HS-5 (cell line): ENCODE measurements around the gene SPATS2.
A peak's percentile ranks its signal among the peaks of the same experiment; 100 is the strongest.
"Not testable (repeated sequence)": the region's sequence is repeated elsewhere in the genome, so short reads cannot be mapped to it uniquely, and the experiment has no call there.

Experiments
- DNase-seq: peaks from one replicate; pipeline ENCODE4 v3.0.0-alpha.2; 2012; ENCODE audit warnings: low read depth

Gene SPATS2

GRCh38 chr12:49470986-49471385 lies 103.7 kb downstream of the SPATS2 start:
- DNase-seq, result no peak

- no peak for DNase-seq
Observed at GRCh38 chr12:49471557-49471956, 104.3 kb downstream of the SPATS2 start.

GRCh38 chr12:49476091-49476490 lies 108.8 kb downstream of the SPATS2 start:
- DNase-seq, result no peak

- DNase-seq, result no peak
Observed at GRCh38 chr12:49478949-49479664, 111.8 kb downstream of the SPATS2 start.

- no peak for DNase-seq
Observed at GRCh38 chr12:49482095-49483051, 115.1 kb downstream of the SPATS2 start.

- no peak for DNase-seq
Observed at GRCh38 chr12:49483619-49484018, 116.4 kb downstream of the SPATS2 start.

- DNase-seq, result no peak
Observed at GRCh38 chr12:49487605-49488004, 120.3 kb downstream of the SPATS2 start.

- no peak for DNase-seq
Observed at GRCh38 chr12:49489154-49489553, 121.9 kb downstream of the SPATS2 start.

GRCh38 chr12:49489720-49490119 lies 122.5 kb downstream of the SPATS2 start:
- no peak for DNase-seq

- DNase-seq, result no peak
Observed at GRCh38 chr12:49491823-49492222, 124.6 kb downstream of the SPATS2 start.

GRCh38 chr12:49493900-49494299 lies 126.6 kb downstream of the SPATS2 start:
- no peak for DNase-seq

- DNase-seq, result no peak
Observed at GRCh38 chr12:49496417-49497360, 129.4 kb downstream of the SPATS2 start.

- no peak for DNase-seq
Observed at GRCh38 chr12:49501895-49502294, 134.6 kb downstream of the SPATS2 start.

GRCh38 chr12:49502590-49502989 lies 135.3 kb downstream of the SPATS2 start:
- DNase-seq, result no peak

GRCh38 chr12:49503674-49504180 lies 136.5 kb downstream of the SPATS2 start:
- no peak for DNase-seq

GRCh38 chr12:49505672-49506071 lies 138.4 kb downstream of the SPATS2 start:
- no peak for DNase-seq

- DNase-seq, result peak; percentile 72
Observed at GRCh38 chr12:49507139-49507538, 139.9 kb downstream of the SPATS2 start.

- DNase-seq, result not testable (repeated sequence)
Observed at GRCh38 chr12:49509681-49510080, 142.4 kb downstream of the SPATS2 start.

- no peak for DNase-seq
Observed at GRCh38 chr12:49511410-49511809, 144.1 kb downstream of the SPATS2 start.

- no peak for DNase-seq
Observed at GRCh38 chr12:49512546-49512945, 145.3 kb downstream of the SPATS2 start.

GRCh38 chr12:49515266-49515665 lies 148.0 kb downstream of the SPATS2 start:
- peak; percentile 64 for DNase-seq
